Peyer's patch (tissue), 4 donors: ENCODE data around the gene ZBTB33. TPM values are rescaled to one million over a fixed set of nuclear protein-coding genes. Genes with fewer than 3 reads are reported as not detected.

Experiments used
- DNase-seq, 3 donors: peaks; one replicate each; pipeline ENCODE4 v3.0.0-alpha.2; 2017 to 2019
- H3K27ac ChIP-seq, 4 donors: fragments of 200-600 bp; sonication (generic); one replicate each; pipeline ENCODE4 v1.5.1; 2016 to 2019
- H3K27me3 ChIP-seq, 2 donors: fragments of 200-600 bp; sonication (generic); one replicate each; pipeline ENCODE4 v1.5.1; 2019
- H3K36me3 ChIP-seq, 3 donors: fragments of 200-600 bp; sonication (generic); one replicate each; pipeline ENCODE4 v1.5.1; 2016 to 2019
- H3K4me1 ChIP-seq, 4 donors: fragments of 200-600 bp; sonication (generic); one replicate each; pipeline ENCODE4 v1.5.1; 2016 to 2019
- H3K4me3 ChIP-seq, 4 donors: fragments of 200-600 bp; sonication (generic); 1 replicate in 3 of 4; 2 replicates in 1 of 4; pipeline ENCODE4 v1.5.1; 2016 to 2019; ENCODE audit warnings: mild to moderate bottlenecking in 1 of 4
- H3K9me3 ChIP-seq, 4 donors: fragments of 200-600 bp; sonication (generic); one replicate each; pipeline ENCODE4 v1.5.1; 2016 to 2019; ENCODE audit warnings: mild to moderate bottlenecking in 1 of 4
- POLR2A ChIP-seq, 2 donors: fragments of 450-650 bp; IDR thresholded peaks; one replicate each; pipeline ENCODE4 v1.5.1; 2017; ENCODE audit warnings: antibody characterized with exemption in 2 of 2, mild to moderate bottlenecking in 2 of 2, moderate library complexity in 2 of 2
- total RNA-seq, 4 donors: library from RNA; depleted of rRNA; stranded (reverse); fragments of >200 nt; gene quantifications; one replicate each; pipeline ENCODE4 v1.1.0, GENCODE V29; 2016
- TF ChIP-seq, protein P1 (sequence below), 6 experiments: fragments of 450-650 bp in 4 of 6; fragments of 200-600 bp in 2 of 6; sonication (generic) in 1 of 6; IDR thresholded peaks; one replicate each; pipeline ENCODE4 v1.5.1; 2017 to 2019; ENCODE audit warnings: antibody characterized with exemption in 6 of 6, mild to moderate bottlenecking in 3 of 6, moderate library complexity in 1 of 6

Gene ZBTB33
- total RNA-seq, 4 donors from 2014 or later: 4.9 to 13.0 (median 8.6) TPM

DNA sequence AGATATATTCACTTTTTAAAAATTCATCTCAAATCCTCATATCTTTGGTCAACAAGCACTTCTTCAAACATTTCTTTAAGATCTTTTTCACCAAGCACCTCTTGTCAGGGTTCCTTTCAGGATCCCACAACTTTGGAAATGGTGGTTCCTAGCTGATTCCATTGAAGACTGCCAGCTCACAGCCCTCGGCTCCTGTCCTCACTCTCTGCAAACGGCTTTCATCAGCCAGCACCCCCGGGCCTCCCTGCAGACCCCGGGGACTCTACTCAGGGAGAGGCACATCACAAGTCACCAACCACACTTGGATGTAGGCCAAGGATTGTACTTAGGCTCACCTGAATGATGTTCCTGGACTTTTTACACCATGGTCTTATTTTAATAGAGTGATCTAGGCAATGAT is 20.0 kb downstream of the ZBTB33 start:
- no peak overlapping the region for H3K27ac ChIP-seq
- no peaks in the 10 kb centered on the region for H3K36me3 ChIP-seq
- no peaks in the 10 kb centered on the region for H3K9me3 ChIP-seq
- no peak for DNase-seq
- no peaks in the 10 kb centered on the region for H3K4me1 ChIP-seq
- no peak overlapping the region for H3K4me3 ChIP-seq
- TF ChIP-seq, protein P1, sequence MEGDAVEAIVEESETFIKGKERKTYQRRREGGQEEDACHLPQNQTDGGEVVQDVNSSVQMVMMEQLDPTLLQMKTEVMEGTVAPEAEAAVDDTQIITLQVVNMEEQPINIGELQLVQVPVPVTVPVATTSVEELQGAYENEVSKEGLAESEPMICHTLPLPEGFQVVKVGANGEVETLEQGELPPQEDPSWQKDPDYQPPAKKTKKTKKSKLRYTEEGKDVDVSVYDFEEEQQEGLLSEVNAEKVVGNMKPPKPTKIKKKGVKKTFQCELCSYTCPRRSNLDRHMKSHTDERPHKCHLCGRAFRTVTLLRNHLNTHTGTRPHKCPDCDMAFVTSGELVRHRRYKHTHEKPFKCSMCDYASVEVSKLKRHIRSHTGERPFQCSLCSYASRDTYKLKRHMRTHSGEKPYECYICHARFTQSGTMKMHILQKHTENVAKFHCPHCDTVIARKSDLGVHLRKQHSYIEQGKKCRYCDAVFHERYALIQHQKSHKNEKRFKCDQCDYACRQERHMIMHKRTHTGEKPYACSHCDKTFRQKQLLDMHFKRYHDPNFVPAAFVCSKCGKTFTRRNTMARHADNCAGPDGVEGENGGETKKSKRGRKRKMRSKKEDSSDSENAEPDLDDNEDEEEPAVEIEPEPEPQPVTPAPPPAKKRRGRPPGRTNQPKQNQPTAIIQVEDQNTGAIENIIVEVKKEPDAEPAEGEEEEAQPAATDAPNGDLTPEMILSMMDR (IDR thresholded peaks at IDR 0.05): no peak
- TF ChIP-seq POLR2A (IDR thresholded peaks at IDR 0.05): no peak
- H3K27me3 ChIP-seq: no peaks in the 10 kb centered on the region

DNA sequence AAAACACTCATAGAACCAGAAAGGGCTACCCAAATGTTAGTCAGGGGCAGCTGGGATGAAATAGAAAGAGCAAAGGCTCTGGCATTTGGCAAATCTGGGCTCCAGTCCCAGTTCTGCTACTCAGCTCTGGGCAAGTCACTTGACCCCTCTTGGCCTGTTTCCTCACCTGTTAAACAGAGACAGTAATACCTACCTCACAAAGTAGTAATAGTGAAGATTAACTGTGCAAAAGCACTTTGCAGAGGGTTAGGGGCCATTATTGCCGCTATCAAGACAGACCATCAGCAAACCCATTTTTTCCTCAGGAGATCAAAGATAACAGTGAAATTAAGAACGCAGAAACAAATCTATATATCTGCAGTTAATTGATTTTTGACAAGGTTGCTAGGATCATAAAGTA is 20.6 kb downstream of the ZBTB33 start:
- H3K4me3 ChIP-seq: no peak overlapping the region
- H3K4me1 ChIP-seq: no peaks in the 10 kb centered on the region
- DNase-seq: no peak
- no peak for TF ChIP-seq POLR2A (IDR thresholded peaks at IDR 0.05)
- TF ChIP-seq, protein P1 (IDR thresholded peaks at IDR 0.05): no peak
- no peaks in the 10 kb centered on the region for H3K9me3 ChIP-seq
- no peaks in the 10 kb centered on the region for H3K36me3 ChIP-seq
- no peaks in the 10 kb centered on the region for H3K27me3 ChIP-seq
- no peak overlapping the region for H3K27ac ChIP-seq

DNA sequence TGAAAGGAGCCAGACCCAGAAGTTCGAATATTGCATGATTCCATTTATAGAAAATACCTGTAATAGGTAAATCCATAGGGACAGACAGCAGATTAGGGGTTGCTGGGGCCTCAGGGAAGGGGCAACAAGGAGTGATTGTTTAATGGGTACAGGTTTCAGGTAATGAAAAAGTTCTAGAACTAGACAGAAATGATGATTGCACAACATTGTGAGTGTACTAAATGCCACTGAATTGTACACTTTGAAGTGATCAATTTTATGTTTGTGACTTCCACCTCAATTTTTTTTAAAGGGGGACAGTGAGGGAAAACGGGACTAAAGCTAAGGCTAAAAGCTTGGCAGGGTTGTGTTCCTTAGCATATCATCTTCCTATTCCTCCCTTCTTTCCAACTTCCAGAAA is 23.5 kb downstream of the ZBTB33 start:
- TF ChIP-seq POLR2A (IDR thresholded peaks at IDR 0.05): no peak
- TF ChIP-seq, protein P1 (IDR thresholded peaks at IDR 0.05): no peak
- no peaks in the 10 kb centered on the region for H3K27me3 ChIP-seq
- no peaks in the 10 kb centered on the region for H3K36me3 ChIP-seq
- H3K9me3 ChIP-seq: no peaks in the 10 kb centered on the region
- no peaks in the 10 kb centered on the region for H3K4me1 ChIP-seq
- no peak overlapping the region for H3K4me3 ChIP-seq
- no peak for DNase-seq
- H3K27ac ChIP-seq: no peak overlapping the region

DNA sequence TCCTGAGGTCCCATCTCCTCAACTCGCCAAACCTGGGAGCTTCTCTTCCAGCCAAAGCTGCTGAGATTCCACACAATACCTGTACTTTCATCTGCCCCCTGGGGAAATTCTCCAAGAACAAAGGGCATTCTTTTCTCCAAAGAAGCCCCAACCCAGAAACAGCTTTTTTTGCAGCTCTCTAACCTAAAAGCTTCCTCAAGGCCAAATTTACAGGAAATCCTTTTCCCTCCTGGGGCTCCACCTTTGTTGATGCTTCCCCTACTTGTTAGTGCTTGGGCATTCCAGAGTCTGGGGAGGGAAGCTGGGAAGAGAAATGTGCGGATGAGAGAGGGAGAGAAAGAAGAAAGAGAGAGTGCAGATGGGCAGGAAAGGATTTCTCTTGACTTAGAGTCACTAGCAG is 24.3 kb downstream of the ZBTB33 start:
- H3K36me3 ChIP-seq: no peaks in the 10 kb centered on the region
- no peaks in the 10 kb centered on the region for H3K27me3 ChIP-seq
- no peak overlapping the region for H3K27ac ChIP-seq
- no peak overlapping the region for H3K4me3 ChIP-seq
- DNase-seq: no peak
- no peaks in the 10 kb centered on the region for H3K9me3 ChIP-seq
- TF ChIP-seq POLR2A (IDR thresholded peaks at IDR 0.05): no peak
- TF ChIP-seq, protein P1 (IDR thresholded peaks at IDR 0.05): no peak
- no peaks in the 10 kb centered on the region for H3K4me1 ChIP-seq

DNA sequence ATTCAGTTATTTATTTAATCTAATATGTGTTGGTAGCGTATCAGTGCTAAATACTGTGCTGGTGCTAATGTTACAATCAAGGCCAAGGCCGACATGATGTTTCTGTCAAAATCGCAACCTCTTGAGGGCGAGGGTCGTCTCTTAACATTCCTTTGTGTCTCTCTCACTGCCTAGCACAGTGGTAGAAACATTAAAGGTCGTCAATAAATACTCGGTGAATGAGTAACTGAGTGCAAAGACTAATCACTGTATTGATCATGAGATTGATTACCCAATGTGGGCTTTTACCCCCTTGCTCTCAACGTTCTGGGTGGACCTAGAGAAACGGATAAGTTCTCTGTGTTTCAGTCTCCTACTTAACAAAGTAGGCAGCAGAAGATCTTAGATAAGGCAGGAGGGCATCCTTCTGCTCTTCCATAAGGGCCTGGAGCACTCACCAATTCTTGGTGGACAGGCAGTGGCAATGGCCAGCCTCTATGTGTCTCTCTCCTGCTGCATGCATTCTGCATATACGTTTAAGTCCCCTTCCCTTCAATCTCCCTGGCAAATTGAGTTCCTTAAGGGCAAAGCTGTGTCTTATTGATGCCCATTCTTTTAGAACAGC is 30.5 kb downstream of the ZBTB33 start:
- H3K4me3 ChIP-seq: no peak overlapping the region
- no peak overlapping the region for H3K27ac ChIP-seq
- H3K27me3 ChIP-seq: no peaks in the 10 kb centered on the region
- H3K36me3 ChIP-seq: no peaks in the 10 kb centered on the region
- no peaks in the 10 kb centered on the region for H3K4me1 ChIP-seq
- H3K9me3 ChIP-seq: no peaks in the 10 kb centered on the region
- DNase-seq: no peak
- no peak for TF ChIP-seq POLR2A (IDR thresholded peaks at IDR 0.05)
- TF ChIP-seq, protein P1 (IDR thresholded peaks at IDR 0.05): no peak

DNA sequence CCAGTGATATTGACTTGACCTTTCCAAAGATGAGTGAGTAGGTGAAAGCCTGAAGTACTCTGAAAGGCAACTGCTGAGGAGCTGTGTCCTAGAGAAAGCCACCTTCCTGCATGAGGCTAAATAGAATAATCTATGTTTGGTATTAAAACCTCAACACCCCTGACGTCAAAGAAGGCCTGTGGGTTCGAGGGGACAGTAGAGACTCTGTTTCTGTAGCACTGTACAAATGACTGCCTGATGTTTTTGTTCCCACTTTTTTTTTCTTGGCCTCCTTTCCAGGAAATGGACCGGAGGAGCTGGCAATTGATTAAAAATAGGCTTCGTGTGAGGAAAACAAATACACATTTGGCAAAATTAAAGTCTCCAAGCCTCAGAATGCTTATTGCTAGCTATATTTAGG is 31.1 kb downstream of the ZBTB33 start:
- Histone ChIP-seq H3K36me3 (no peaks in the 10 kb centered on the region), H3K4me3 (no peak overlapping the region), H3K9me3 (no peaks in the 10 kb centered on the region), H3K27ac (no peak overlapping the region), H3K27me3 (no peaks in the 10 kb centered on the region), H3K4me1 (no peaks in the 10 kb centered on the region)
- DNase-seq: no peak
- TF ChIP-seq, protein P1 (IDR thresholded peaks at IDR 0.05): no peak
- TF ChIP-seq POLR2A (IDR thresholded peaks at IDR 0.05): no peak
